ENCODE results near the gene SPAG17.

Gene SPAG17

GRCh38 chr1:118032883-118033282 lies 152.1 kb downstream of the SPAG17 start:
- DNase-seq (ENCODE audit: low read depth, low spot score), result no peak
- no peak overlapping the region for H3K4me3 ChIP-seq (ENCODE audit: low read depth, low read length)
- in situ Hi-C loops (cut with HindIII; ENCODE audit: low sequenced_read_pairs), result no loop called here
- no peak for TF ChIP-seq CTCF (IDR thresholded peaks at IDR 0.05; ENCODE audit: low read depth, low read length)

DNA sequence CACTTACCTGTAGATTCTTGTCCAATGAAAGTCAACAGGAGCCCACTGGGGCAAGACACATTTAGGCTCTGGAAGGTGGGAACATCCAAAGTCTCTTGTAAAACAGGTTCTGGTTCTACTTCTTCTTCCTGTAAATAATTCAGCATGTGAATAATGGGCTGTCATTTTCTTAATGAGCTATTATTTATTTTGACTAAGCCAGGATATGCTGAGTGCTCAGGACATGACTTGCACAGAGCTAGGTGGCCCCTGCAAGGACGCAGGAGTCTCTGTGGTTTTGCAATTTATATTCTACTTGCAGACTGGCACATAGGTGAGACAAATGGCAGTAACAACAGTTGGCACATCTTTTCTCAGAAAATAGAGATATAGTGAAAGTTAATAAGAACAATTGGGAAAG lies 156.8 kb downstream of the SPAG17 start:
- no peak overlapping the region for H3K4me3 ChIP-seq (ENCODE audit: low read depth, low read length)
- no peak for DNase-seq (ENCODE audit: low read depth, low spot score)
- in situ Hi-C loops (cut with HindIII; ENCODE audit: low sequenced_read_pairs), result no loop called here
- TF ChIP-seq CTCF (IDR thresholded peaks at IDR 0.05; ENCODE audit: low read depth, low read length), result no peak

- no peak overlapping the region for H3K4me3 ChIP-seq (ENCODE audit: low read depth, low read length)
- no peak for DNase-seq (ENCODE audit: low read depth, low spot score)
- in situ Hi-C loops (cut with HindIII; ENCODE audit: low sequenced_read_pairs), result no loop called here
- TF ChIP-seq CTCF (IDR thresholded peaks at IDR 0.05; ENCODE audit: low read depth, low read length), result no peak
Observed at GRCh38 chr1:118023199-118023598, 161.8 kb downstream of the SPAG17 start.

DNA sequence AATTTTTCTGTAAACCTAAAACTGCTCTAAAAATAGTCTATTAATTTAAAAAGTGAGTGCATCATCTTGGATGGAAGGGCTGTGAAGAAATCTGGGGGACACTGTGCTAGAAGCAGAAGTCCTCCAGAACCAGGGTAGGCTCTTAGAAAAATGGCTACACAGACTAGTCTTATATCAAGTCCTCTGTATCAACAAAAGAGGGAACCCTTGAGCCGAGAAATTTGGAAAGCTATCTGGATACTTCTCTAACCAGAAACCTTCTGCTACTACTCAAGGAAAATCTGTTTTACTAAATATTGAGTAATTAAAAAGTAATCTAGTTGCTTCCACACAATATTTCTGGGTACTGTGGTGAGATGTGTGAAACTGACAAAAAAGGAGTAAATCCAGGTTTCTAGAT lies 163.4 kb downstream of the SPAG17 start:
- H3K4me3 ChIP-seq (ENCODE audit: low read depth, low read length), result no peak overlapping the region
- no peak for DNase-seq (ENCODE audit: low read depth, low spot score)
- in situ Hi-C loops (cut with HindIII; ENCODE audit: low sequenced_read_pairs), result no loop called here
- TF ChIP-seq CTCF (IDR thresholded peaks at IDR 0.05; ENCODE audit: low read depth, low read length), result no peak

- DNase-seq (ENCODE audit: low read depth, low spot score), result no peak
- in situ Hi-C loops (cut with HindIII; ENCODE audit: low sequenced_read_pairs), result no loop called here
- H3K4me3 ChIP-seq (ENCODE audit: low read depth, low read length), result no peak overlapping the region
- TF ChIP-seq CTCF (IDR thresholded peaks at IDR 0.05; ENCODE audit: low read depth, low read length), result no peak
Observed at GRCh38 chr1:118018060-118018459, 167.0 kb downstream of the SPAG17 start.

- no peak for TF ChIP-seq CTCF (IDR thresholded peaks at IDR 0.05; ENCODE audit: low read depth, low read length)
- in situ Hi-C loops (cut with HindIII; ENCODE audit: low sequenced_read_pairs), result no loop called here
- DNase-seq (ENCODE audit: low read depth, low spot score), result no peak
- no peak overlapping the region for H3K4me3 ChIP-seq (ENCODE audit: low read depth, low read length)
Observed at GRCh38 chr1:118013938-118014337, 171.1 kb downstream of the SPAG17 start.

DNA sequence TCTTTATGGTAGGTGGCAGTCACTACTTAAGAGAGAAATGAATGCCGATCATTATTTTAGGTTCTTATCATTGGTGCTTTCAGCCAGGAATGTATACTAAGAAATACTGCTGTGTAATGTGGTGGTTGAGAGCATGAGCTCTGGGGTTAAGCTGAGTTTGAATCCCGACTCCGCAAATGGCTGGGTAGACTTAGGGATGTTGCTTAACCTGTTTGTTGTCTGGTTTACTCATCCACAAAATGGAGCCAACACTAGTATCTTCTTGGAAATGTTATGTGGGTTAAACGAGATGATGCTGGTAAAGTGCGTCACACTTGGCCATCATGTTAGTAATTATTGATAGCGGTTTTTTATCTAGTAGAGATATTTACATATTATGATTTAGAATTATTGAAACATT lies 171.7 kb downstream of the SPAG17 start:
- no peak for DNase-seq (ENCODE audit: low read depth, low spot score)
- no peak overlapping the region for H3K4me3 ChIP-seq (ENCODE audit: low read depth, low read length)
- in situ Hi-C loops (cut with HindIII; ENCODE audit: low sequenced_read_pairs), result no loop called here
- TF ChIP-seq CTCF (IDR thresholded peaks at IDR 0.05; ENCODE audit: low read depth, low read length), result no peak
